Common myeloid progenitor, CD34-positive (primary cell): Measurements from ENCODE around the gene BRSK2.

ENCODE experiments used
- CTCF ChIA-PET: fragments of 350-600 bp; sonication (Branson Sonifier 250); formaldehyde crosslinking; loops from one replicate; lab custom pipeline; 2021; ENCODE audit warnings: antibody characterized with exemption; lab: Charles Lee
- POLR2A ChIA-PET: fragments of 350-600 bp; sonication (Branson Sonifier 250); formaldehyde crosslinking; loops from one replicate; lab custom pipeline; 2021; ENCODE audit warnings: antibody characterized with exemption; lab: Charles Lee
- DNase-seq, 3 donors: peaks; one replicate each; pipeline versions ENCODE4 v3.0.0 to v3.0.0-alpha.2; 2013
- H3K27ac ChIP-seq, 2 experiments: 1 replicate in 1 of 2; 2 replicates in 1 of 2; pipeline ENCODE4 v1.7.0; 2013; ENCODE audit warnings: inconsistent platforms in 2 of 2, low read length in 2 of 2, mild to moderate bottlenecking in 2 of 2, low read depth in 1 of 2, moderate library complexity in 1 of 2; ENCODE audit not compliant: severe bottlenecking in 2 of 2, insufficient read depth in 1 of 2, poor library complexity in 1 of 2
- H3K27me3 ChIP-seq, 5 experiments: replicated peaks in 2 of 5; 1 replicate in 3 of 5; 2 replicates in 2 of 5; pipeline versions ENCODE4 v1.6.1 to v1.7.0; 2013; ENCODE audit warnings: low read length in 4 of 5, mild to moderate bottlenecking in 2 of 5, moderate library complexity in 2 of 5, inconsistent platforms in 1 of 5; ENCODE audit not compliant: insufficient read depth in 5 of 5, control insufficient read depth in 4 of 5
- H3K36me3 ChIP-seq, 4 experiments: 1 replicate in 2 of 4; 2 replicates in 2 of 4; pipeline versions ENCODE4 v1.6.1 to v1.7.0; 2013; ENCODE audit warnings: low read length in 3 of 4, control low read depth in 1 of 4, mild to moderate bottlenecking in 1 of 4; ENCODE audit not compliant: control insufficient read depth in 4 of 4, insufficient read depth in 4 of 4
- H3K4me1 ChIP-seq, 4 experiments: 1 replicate in 3 of 4; 2 replicates in 1 of 4; pipeline versions ENCODE4 v1.6.1 to v1.7.1; 2013; ENCODE audit warnings: low read length in 3 of 4, mild to moderate bottlenecking in 3 of 4, control low read depth in 1 of 4, inconsistent platforms in 1 of 4, moderate library complexity in 1 of 4; ENCODE audit not compliant: control insufficient read depth in 4 of 4, insufficient read depth in 4 of 4; ENCODE audit errors: control extremely low read depth in 1 of 4
- H3K4me3 ChIP-seq, 7 experiments: 1 replicate in 4 of 7; 2 replicates in 3 of 7; pipeline versions ENCODE4 v1.5.1 to v1.7.0; 2013; ENCODE audit warnings: mild to moderate bottlenecking in 7 of 7, low read length in 6 of 7, moderate library complexity in 6 of 7, inconsistent platforms in 2 of 7, low read depth in 2 of 7, control low read depth in 1 of 7; ENCODE audit not compliant: insufficient read depth in 4 of 7, control insufficient read depth in 1 of 7; ENCODE audit errors: extremely low read depth in 1 of 7
- H3K9me3 ChIP-seq, 5 experiments: 1 replicate in 4 of 5; 2 replicates in 1 of 5; pipeline versions ENCODE4 v1.6.1 to v1.7.1; 2013; ENCODE audit warnings: low read length in 4 of 5, mild to moderate bottlenecking in 2 of 5, inconsistent platforms in 1 of 5, low read depth in 1 of 5, moderate library complexity in 1 of 5; ENCODE audit not compliant: control insufficient read depth in 4 of 5, insufficient read depth in 2 of 5; ENCODE audit errors: control extremely low read depth in 1 of 5
- WGBS: methylation state at CpG from one replicate; pipeline ENCODE4 v1.1.5; 2013; ENCODE audit not compliant: insufficient coverage; 5-methylcytosine and 5-hydroxymethylcytosine counted together

BRSK2 gene

GRCh38 chr11:1371377-1371776, 18.4 kb upstream of the BRSK2 start:
- WGBS: 99% methylated on average over 7 of the region's 13 CpGs
- peaks cover 0 to 3% (median 0%) of the 10 kb centered on the region in 5 experiments for H3K9me3 ChIP-seq
- POLR2A ChIA-PET: no interaction called here
- H3K36me3 ChIP-seq: no peaks in the 10 kb centered on the region
- H3K27ac ChIP-seq: no peak overlapping the region
- no peaks in the 10 kb centered on the region for H3K27me3 ChIP-seq
- DNase-seq: no peak
- CTCF ChIA-PET: no interaction called here
- H3K4me3 ChIP-seq: no peak overlapping the region
- H3K4me1 ChIP-seq: no peaks in the 10 kb centered on the region

GRCh38 chr11:1371836-1372465, 17.8 kb upstream of the BRSK2 start:
- H3K4me1 ChIP-seq: no peaks in the 10 kb centered on the region
- H3K36me3 ChIP-seq: no peaks in the 10 kb centered on the region
- no peaks in the 10 kb centered on the region for H3K27me3 ChIP-seq
- H3K9me3 ChIP-seq: peaks cover 0 to 1% (median 0%) of the 10 kb centered on the region in 5 experiments
- POLR2A ChIA-PET: no interaction called here
- no peak for DNase-seq
- CTCF ChIA-PET: no interaction called here
- no peak overlapping the region for H3K4me3 ChIP-seq
- 93% methylated on average over 24 of the region's 26 CpGs for WGBS
- no peak overlapping the region for H3K27ac ChIP-seq

- no peak overlapping the region for H3K27ac ChIP-seq
- no peaks in the 10 kb centered on the region for H3K36me3 ChIP-seq
- POLR2A ChIA-PET: no interaction called here
- no peak overlapping the region for H3K4me3 ChIP-seq
- DNase-seq: no peak
- H3K9me3 ChIP-seq: no peaks in the 10 kb centered on the region
- H3K27me3 ChIP-seq: no peaks in the 10 kb centered on the region
- 92% methylated on average over 2 of the region's 8 CpGs for WGBS
- no peaks in the 10 kb centered on the region for H3K4me1 ChIP-seq
- CTCF ChIA-PET: no interaction called here
These were observed 17.1 kb upstream of the BRSK2 start for GRCh38 chr11:1372660-1373059.

- Histone ChIP-seq H3K4me3 (no peak overlapping the region), H3K27me3 (no peaks in the 10 kb centered on the region), H3K9me3 (no peaks in the 10 kb centered on the region), H3K36me3 (no peaks in the 10 kb centered on the region), H3K4me1 (no peaks in the 10 kb centered on the region), H3K27ac (no peak overlapping the region)
- WGBS: 89% methylated on average over 12 of the region's 22 CpGs
- ChIA-PET CTCF (interaction anchor here (1.0 kb wide), 1 partner anchor 9 kb away, joined by 3 read pairs; no protein-coding TSS in a partner anchor), POLR2A (no interaction called here)
- no peak for DNase-seq
These were observed 16.1 kb upstream of the BRSK2 start for GRCh38 chr11:1373536-1374214.

GRCh38 chr11:1375161-1375954, 14.4 kb upstream of the BRSK2 start:
- Histone ChIP-seq H3K27me3 (peaks cover 0 to 1% (median 0%) of the 10 kb centered on the region in 5 experiments), H3K27ac (no peak overlapping the region), H3K4me3 (no peak overlapping the region), H3K36me3 (no peaks in the 10 kb centered on the region), H3K4me1 (no peaks in the 10 kb centered on the region), H3K9me3 (no peaks in the 10 kb centered on the region)
- CTCF ChIA-PET: no interaction called here
- 98% methylated on average over 18 of the region's 25 CpGs for WGBS
- DNase-seq: no peak
- POLR2A ChIA-PET: no interaction called here

GRCh38 chr11:1375955-1376258, 13.8 kb upstream of the BRSK2 start:
- no peak overlapping the region for H3K27ac ChIP-seq
- H3K27me3 ChIP-seq: peaks cover 0 to 3% (median 0%) of the 10 kb centered on the region in 5 experiments
- no peak for DNase-seq
- CTCF ChIA-PET: no interaction called here
- no peak overlapping the region for H3K4me3 ChIP-seq
- H3K4me1 ChIP-seq: no peaks in the 10 kb centered on the region
- H3K36me3 ChIP-seq: no peaks in the 10 kb centered on the region
- no peaks in the 10 kb centered on the region for H3K9me3 ChIP-seq
- WGBS: 96% methylated on average over 17 of the region's 17 CpGs
- POLR2A ChIA-PET: no interaction called here

GRCh38 chr11:1377231-1377780, 12.4 kb upstream of the BRSK2 start:
- DNase-seq: no peak
- no peaks in the 10 kb centered on the region for H3K36me3 ChIP-seq
- POLR2A ChIA-PET: no interaction called here

More at GRCh38 chr11:1377231-1377780, 12.4 kb upstream of the BRSK2 start:
- H3K27ac ChIP-seq: no peak overlapping the region
- no peak overlapping the region for H3K4me3 ChIP-seq
- H3K9me3 ChIP-seq: no peaks in the 10 kb centered on the region
- H3K4me1 ChIP-seq: no peaks in the 10 kb centered on the region
- peaks cover 0 to 10% (median 7%) of the 10 kb centered on the region in 5 experiments for H3K27me3 ChIP-seq
- 92% methylated on average over 10 of the region's 14 CpGs for WGBS
- CTCF ChIA-PET: no interaction called here
